ENCODE results near the gene RECK.
"Not testable (repeated sequence)": the region's sequence is repeated elsewhere in the genome, so short reads cannot be mapped to it uniquely, and the experiment has no call there.

Gene RECK

DNA sequence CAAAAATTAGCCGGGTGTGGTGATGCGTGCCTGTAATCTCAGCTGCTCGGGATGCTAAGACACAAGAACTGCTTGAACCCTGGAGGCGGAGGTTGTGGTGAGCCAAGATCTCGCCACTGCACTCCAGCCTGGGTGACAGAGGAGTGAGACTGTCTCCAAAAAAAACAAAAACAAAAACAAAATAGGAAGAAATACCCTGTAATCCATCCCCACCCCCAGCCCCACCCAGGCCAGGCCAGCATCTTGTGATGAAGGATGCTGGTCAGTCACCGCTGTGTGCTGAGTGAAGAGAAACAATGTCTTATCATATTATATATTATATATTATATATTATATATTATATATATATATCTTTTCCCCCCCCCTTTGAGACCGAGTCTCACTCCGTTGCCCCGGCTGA is 117.0 kb downstream of the RECK start:
- H3K4me1 ChIP-seq (ENCODE audit: insufficient read depth, low read length): peaks cover 55% of the 10 kb centered on the region
- H3K36me3 ChIP-seq (ENCODE audit: insufficient read depth, low read length): peaks cover 29% of the 10 kb centered on the region
- H3K27me3 ChIP-seq (ENCODE audit: control insufficient read depth in 1 of 2, insufficient read depth in 2 of 2, low read length in 2 of 2): no peaks in the 10 kb centered on the region
- no peaks in the 10 kb centered on the region for H3K9me3 ChIP-seq (ENCODE audit: low read length)
- no peak overlapping the region for H3K9ac ChIP-seq (ENCODE audit: low read length)
- peak overlapping the region; percentile 97 for H3K27ac ChIP-seq (ENCODE audit: low read depth, low read length)
- H3K4me3 ChIP-seq (ENCODE audit: low read depth in 1 of 2, low read length in 2 of 2): no peak overlapping the region

DNA sequence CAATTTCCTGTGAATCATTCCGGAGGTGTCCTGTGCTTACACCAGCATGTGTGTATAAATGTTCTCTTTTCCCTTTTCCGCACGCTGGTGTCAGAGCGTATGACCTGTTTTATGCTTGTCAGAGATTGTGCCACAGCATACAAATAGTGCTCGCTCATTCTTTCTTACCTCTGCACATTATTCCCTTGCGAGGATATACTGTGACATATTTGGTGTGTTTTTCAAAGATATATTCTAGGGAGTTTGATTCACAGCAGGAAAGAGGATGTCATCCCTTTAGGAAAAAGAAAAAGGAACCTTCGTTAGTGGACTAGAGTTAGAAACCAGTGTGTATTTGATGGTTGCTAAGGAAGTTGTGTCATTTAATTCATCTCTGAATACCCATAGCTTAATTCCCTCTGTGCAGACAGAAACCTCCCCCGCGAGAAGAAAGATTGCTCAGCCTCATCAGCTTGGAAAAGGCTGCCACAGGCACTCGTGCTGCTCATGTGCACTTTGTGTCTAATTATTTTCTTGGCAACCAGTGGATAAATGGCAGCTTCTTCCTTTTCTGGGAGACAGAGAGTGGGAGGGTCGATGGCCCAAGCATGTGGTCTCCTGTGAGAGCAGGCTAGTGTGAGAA is 117.7 kb downstream of the RECK start:
- Histone ChIP-seq H3K9ac (ENCODE audit: low read length) (peak overlapping the region; percentile 6), H3K27ac (ENCODE audit: low read depth, low read length) (peak overlapping the region; percentile 97), H3K4me3 (ENCODE audit: low read depth in 1 of 2, low read length in 2 of 2) (no peak overlapping the region), H3K27me3 (ENCODE audit: control insufficient read depth in 1 of 2, insufficient read depth in 2 of 2, low read length in 2 of 2) (no peaks in the 10 kb centered on the region), H3K9me3 (ENCODE audit: low read length) (no peaks in the 10 kb centered on the region), H3K4me1 (ENCODE audit: insufficient read depth, low read length) (peaks cover 55% of the 10 kb centered on the region), H3K36me3 (ENCODE audit: insufficient read depth, low read length) (peaks cover 29% of the 10 kb centered on the region)

DNA sequence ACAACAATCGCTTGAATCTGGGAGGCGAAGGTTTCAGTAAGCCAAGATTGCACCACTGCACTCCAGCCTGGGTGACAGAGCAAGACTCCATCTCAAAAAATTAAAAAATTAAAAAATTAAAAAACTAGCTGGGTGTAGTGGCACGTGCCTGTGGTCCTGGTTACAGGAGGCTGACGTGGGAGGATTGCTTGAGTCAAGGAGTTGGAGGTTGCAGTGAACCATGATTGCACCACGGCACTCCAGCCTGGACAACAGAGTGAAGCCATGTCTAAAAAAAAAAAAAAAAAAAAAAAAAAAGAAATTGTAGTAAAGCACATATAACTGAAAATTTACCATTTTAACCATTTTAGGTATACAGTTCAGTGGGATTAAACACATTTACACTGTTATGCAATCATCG is 119.4 kb downstream of the RECK start:
- Histone ChIP-seq H3K9ac (ENCODE audit: low read length) (no peak overlapping the region), H3K36me3 (ENCODE audit: insufficient read depth, low read length) (peaks cover 18% of the 10 kb centered on the region), H3K4me3 (ENCODE audit: low read depth in 1 of 2, low read length in 2 of 2) (no peak overlapping the region), H3K4me1 (ENCODE audit: insufficient read depth, low read length) (peaks cover 41% of the 10 kb centered on the region), H3K9me3 (ENCODE audit: low read length) (no peaks in the 10 kb centered on the region), H3K27ac (ENCODE audit: low read depth, low read length) (no peak overlapping the region), H3K27me3 (ENCODE audit: control insufficient read depth in 1 of 2, insufficient read depth in 2 of 2, low read length in 2 of 2) (no peaks in the 10 kb centered on the region)

DNA sequence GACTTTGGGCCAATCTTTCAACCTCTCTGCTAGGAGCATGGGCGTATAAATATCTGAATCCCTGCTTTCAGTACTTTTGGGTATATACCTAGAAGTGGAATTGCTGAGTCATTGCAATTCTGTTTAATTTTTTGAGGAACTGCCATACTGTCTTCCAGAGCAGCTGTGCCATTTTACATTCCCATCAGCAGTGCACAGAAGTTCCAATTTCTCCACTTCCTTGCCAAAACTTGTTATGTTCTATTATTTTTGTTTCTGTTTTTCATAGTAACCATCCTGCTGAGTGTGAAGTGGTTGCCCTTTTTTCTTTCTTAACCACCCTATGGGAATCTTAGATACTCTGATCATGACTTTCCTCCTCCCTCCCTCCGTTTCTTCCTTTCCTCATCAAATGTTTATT is 121.4 kb downstream of the RECK start:
- H3K36me3 ChIP-seq (ENCODE audit: insufficient read depth, low read length): peaks cover 5% of the 10 kb centered on the region
- no peaks in the 10 kb centered on the region for H3K27me3 ChIP-seq (ENCODE audit: control insufficient read depth in 1 of 2, insufficient read depth in 2 of 2, low read length in 2 of 2)
- no peak overlapping the region for H3K4me3 ChIP-seq (ENCODE audit: low read depth in 1 of 2, low read length in 2 of 2)
- H3K9me3 ChIP-seq (ENCODE audit: low read length): no peaks in the 10 kb centered on the region
- peak overlapping the region; percentile 86 for H3K27ac ChIP-seq (ENCODE audit: low read depth, low read length)
- H3K9ac ChIP-seq (ENCODE audit: low read length): no peak overlapping the region
- H3K4me1 ChIP-seq (ENCODE audit: insufficient read depth, low read length): peaks cover 43% of the 10 kb centered on the region

DNA sequence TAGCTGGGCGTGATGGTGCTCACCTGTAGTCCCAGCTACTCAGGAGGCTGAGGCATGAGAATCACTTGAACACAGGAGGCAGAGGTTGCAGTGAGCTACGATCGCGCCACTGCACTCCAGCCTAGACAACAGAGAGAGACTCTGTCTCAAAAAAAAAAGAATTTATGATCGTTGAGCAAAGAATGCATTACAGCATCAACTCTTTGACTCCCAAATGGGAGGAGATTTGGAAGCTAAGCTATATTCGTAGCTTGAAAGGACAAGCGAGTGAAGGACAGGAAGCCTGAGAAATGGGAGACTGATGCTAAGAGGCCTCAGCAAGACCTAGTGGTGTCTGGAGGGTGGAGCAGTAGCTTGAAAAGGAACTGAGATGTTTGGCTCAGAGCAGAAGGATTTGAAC is 122.2 kb downstream of the RECK start:
- Histone ChIP-seq H3K27me3 (ENCODE audit: control insufficient read depth in 1 of 2, insufficient read depth in 2 of 2, low read length in 2 of 2) (no peaks in the 10 kb centered on the region), H3K4me3 (ENCODE audit: low read depth in 1 of 2, low read length in 2 of 2) (no peak overlapping the region), H3K9ac (ENCODE audit: low read length) (no peak overlapping the region), H3K27ac (ENCODE audit: low read depth, low read length) (peak overlapping the region; percentile 86), H3K4me1 (ENCODE audit: insufficient read depth, low read length) (peaks cover 48% of the 10 kb centered on the region), H3K9me3 (ENCODE audit: low read length) (no peaks in the 10 kb centered on the region), H3K36me3 (ENCODE audit: insufficient read depth, low read length) (no peaks in the 10 kb centered on the region)

DNA sequence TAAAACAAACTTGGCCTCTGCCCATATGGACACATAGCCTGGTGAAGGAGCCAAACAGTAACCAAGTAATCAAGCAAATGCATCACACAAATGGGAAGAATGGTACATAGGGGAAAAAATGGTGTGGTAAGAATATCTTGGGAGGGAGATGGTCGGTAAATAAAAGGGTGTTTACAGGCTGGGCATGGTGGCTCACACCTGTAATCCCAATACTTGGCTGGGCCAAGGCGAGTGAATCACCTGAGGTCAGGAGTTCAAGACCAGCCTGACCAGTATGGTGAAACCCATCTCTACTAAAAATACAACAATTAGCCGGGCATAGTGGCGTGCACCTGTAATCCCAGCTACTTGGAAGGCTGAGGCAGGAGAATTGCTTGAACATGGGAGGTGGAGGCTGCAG is 122.8 kb downstream of the RECK start:
- H3K36me3 ChIP-seq (ENCODE audit: insufficient read depth, low read length); H3K9ac ChIP-seq (ENCODE audit: low read length); H3K27me3 ChIP-seq (ENCODE audit: control insufficient read depth in 1 of 2, insufficient read depth in 2 of 2, low read length in 2 of 2); H3K4me3 ChIP-seq (ENCODE audit: low read depth in 1 of 2, low read length in 2 of 2); H3K9me3 ChIP-seq (ENCODE audit: low read length): not testable (repeated sequence)
- Histone ChIP-seq H3K4me1 (ENCODE audit: insufficient read depth, low read length) (peaks cover 48% of the 10 kb centered on the region), H3K27ac (ENCODE audit: low read depth, low read length) (peak overlapping the region; percentile 86)

DNA sequence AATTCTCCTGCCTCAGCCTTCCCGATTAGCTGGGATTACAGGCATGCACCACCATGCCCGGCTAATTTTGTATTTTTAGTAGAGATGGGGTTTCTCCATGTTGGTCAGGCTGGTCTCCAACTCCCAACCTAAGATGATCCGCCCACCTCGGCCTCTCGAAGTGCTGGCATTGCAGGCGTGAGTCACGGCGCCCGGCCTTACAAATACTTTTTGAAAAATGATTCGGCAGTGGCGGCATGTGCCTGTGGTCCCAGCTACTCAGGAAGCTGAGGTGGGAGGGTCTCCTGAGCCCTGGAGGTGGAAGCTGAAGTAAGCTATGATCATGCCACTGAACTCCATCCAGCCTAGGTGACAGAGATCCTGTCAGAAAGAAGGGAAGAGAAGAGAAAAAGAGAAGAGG is 123.4 kb downstream of the RECK start:
- H3K4me3 ChIP-seq (ENCODE audit: low read depth in 1 of 2, low read length in 2 of 2): not testable (repeated sequence)
- H3K27ac ChIP-seq (ENCODE audit: low read depth, low read length): peak overlapping the region; percentile 86

DNA sequence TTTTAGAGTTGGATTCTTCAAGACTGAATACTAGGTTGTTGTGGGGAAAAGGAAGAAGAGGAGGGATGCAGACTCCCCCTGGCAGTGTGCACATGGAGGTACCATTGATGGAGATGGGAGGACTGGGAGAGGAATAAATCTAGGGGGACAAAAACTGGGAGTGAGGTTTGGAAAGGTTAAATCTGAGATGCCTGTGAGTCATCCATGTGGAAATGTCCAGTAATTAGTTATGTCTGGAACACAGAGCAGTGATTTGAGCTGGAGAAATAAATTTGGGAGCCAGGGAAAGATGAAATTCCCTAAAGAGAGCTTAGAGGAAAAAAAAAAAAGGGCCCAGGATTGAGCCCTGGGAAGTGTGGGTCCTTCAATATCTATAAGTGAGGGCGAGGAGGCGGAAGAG is 124.5 kb downstream of the RECK start:
- Histone ChIP-seq H3K9me3 (ENCODE audit: low read length) (no peaks in the 10 kb centered on the region), H3K36me3 (ENCODE audit: insufficient read depth, low read length) (no peaks in the 10 kb centered on the region), H3K4me1 (ENCODE audit: insufficient read depth, low read length) (peaks cover 49% of the 10 kb centered on the region), H3K27ac (ENCODE audit: low read depth, low read length) (no peak overlapping the region), H3K27me3 (ENCODE audit: control insufficient read depth in 1 of 2, insufficient read depth in 2 of 2, low read length in 2 of 2) (no peaks in the 10 kb centered on the region), H3K4me3 (ENCODE audit: low read depth in 1 of 2, low read length in 2 of 2) (no peak overlapping the region), H3K9ac (ENCODE audit: low read length) (no peak overlapping the region)

More for the DNA sequence above, 123.4 kb downstream of the RECK start:
- not testable (repeated sequence) for H3K27me3 ChIP-seq (ENCODE audit: control insufficient read depth in 1 of 2, insufficient read depth in 2 of 2, low read length in 2 of 2); H3K36me3 ChIP-seq (ENCODE audit: insufficient read depth, low read length); H3K9ac ChIP-seq (ENCODE audit: low read length); H3K9me3 ChIP-seq (ENCODE audit: low read length)
- peaks cover 48% of the 10 kb centered on the region for H3K4me1 ChIP-seq (ENCODE audit: insufficient read depth, low read length)

DNA sequence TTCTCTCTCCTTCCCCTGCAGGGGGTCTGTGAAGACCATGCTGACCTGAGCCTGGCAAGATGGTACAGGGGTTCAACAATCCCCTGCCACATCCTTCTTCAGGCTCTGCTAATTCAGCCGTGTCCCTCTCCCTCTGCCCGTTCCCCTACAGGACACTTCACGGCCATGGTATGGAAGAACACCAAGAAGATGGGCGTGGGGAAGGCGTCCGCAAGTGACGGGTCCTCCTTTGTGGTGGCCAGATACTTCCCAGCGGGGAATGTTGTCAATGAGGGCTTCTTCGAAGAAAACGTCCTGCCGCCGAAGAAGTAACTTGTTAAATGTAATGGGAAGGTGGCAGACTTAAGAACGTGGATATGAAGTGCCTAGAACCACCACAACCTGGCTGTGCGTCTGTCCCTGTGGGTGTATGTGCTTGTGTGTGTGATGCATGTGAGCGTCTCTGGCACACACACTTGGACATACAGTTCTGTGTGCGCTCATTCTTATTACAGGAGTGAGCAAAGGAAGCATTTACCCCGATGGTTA is 125.6 kb downstream of the RECK start:
- peak overlapping the region; percentile 71 for H3K27ac ChIP-seq (ENCODE audit: low read depth, low read length)
- no peaks in the 10 kb centered on the region for H3K36me3 ChIP-seq (ENCODE audit: insufficient read depth, low read length)
- H3K27me3 ChIP-seq (ENCODE audit: control insufficient read depth in 1 of 2, insufficient read depth in 2 of 2, low read length in 2 of 2): no peaks in the 10 kb centered on the region
- H3K4me3 ChIP-seq (ENCODE audit: low read depth in 1 of 2, low read length in 2 of 2): no peak overlapping the region
- H3K9me3 ChIP-seq (ENCODE audit: low read length): no peaks in the 10 kb centered on the region
- H3K4me1 ChIP-seq (ENCODE audit: insufficient read depth, low read length): peaks cover 49% of the 10 kb centered on the region
- no peak overlapping the region for H3K9ac ChIP-seq (ENCODE audit: low read length)

DNA sequence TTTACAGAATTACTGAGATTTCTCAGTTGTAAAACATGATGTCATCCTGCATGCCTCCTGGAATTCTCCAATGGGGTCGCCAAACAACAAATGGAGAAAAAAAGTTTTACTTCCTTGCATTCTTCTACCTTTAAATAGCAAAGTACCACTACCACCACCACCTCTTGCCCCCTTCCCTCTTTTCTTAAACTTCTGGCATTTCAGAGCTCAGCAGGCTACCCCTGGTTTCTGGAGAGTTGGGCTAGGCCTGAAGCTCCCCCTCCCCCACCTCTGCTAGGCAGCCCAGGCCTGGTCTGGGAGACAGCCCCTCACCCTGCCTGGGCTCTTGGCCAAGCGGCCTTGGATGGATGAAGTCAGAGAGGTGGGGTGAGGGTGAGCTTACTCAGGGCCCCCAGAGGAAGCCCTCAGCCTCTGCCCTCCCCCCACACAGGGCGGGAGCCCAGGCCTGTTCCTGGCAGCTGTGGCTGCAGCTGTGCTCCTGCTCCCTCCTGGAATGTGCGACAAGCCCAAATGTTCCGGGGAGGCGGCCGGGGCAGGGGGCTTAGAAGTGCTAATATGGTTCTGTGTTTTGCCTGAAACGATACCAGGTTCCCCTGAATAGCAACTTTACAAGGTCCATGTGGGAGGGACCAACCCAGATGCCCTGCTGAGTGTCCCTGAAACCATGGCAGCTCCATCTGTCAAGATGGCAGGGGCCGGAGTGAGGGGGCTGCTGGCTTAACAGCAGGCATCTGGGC is 126.5 kb downstream of the RECK start:
- Histone ChIP-seq H3K9me3 (ENCODE audit: low read length) (no peaks in the 10 kb centered on the region), H3K36me3 (ENCODE audit: insufficient read depth, low read length) (no peaks in the 10 kb centered on the region), H3K27me3 (ENCODE audit: control insufficient read depth in 1 of 2, insufficient read depth in 2 of 2, low read length in 2 of 2) (no peaks in the 10 kb centered on the region), H3K9ac (ENCODE audit: low read length) (no peak overlapping the region), H3K4me1 (ENCODE audit: insufficient read depth, low read length) (peaks cover 43% of the 10 kb centered on the region), H3K4me3 (ENCODE audit: low read depth in 1 of 2, low read length in 2 of 2) (peak overlapping the region in 1 of 2 donors; percentile 21), H3K27ac (ENCODE audit: low read depth, low read length) (peak overlapping the region; percentile 71)

DNA sequence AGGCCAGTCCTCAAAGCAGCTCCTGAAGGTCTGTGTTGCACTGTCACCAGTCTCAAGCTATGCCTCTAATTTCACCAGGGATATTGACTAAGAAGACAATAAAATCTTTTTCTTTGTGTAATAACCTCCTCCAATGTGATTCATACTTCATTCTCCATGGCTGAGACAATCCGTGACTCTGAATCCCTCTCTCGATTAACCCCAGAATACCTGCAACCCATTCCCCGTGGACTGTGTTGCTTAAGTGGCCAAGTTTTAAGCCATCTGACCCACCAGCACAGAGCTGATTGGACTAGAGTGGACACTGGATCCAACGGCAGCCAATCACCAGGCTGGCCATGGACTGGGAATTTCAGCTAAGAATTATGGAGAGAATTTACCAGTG is 127.1 kb downstream of the RECK start:
- peak overlapping the region; percentile 71 for H3K27ac ChIP-seq (ENCODE audit: low read depth, low read length)
- peaks cover 37% of the 10 kb centered on the region for H3K4me1 ChIP-seq (ENCODE audit: insufficient read depth, low read length)
- H3K27me3 ChIP-seq (ENCODE audit: control insufficient read depth in 1 of 2, insufficient read depth in 2 of 2, low read length in 2 of 2): no peaks in the 10 kb centered on the region
- no peaks in the 10 kb centered on the region for H3K36me3 ChIP-seq (ENCODE audit: insufficient read depth, low read length)
- no peak overlapping the region for H3K9ac ChIP-seq (ENCODE audit: low read length)
- peak overlapping the region in 1 of 2 donors; percentile 21 for H3K4me3 ChIP-seq (ENCODE audit: low read depth in 1 of 2, low read length in 2 of 2)
- H3K9me3 ChIP-seq (ENCODE audit: low read length): no peaks in the 10 kb centered on the region

DNA sequence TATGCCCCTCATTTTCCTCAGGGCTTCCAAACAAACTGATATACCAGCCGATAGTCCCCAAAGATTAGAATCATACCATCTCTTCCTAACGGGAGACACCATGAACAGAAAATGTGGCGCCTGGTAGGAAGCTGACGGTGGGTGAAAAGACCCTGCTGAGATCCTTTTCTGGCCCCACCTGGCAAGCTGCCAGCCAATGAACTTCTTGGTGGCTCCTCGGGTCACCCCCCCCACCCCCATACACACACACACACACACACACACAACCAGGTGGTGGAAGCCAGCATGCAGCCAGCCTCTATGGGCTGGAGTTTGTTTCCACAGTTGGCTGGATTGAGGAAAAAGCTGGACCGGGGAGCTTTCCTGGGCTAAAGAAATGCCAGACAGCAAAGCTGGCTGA is 127.7 kb downstream of the RECK start:
- Histone ChIP-seq H3K9me3 (ENCODE audit: low read length) (no peaks in the 10 kb centered on the region), H3K27me3 (ENCODE audit: control insufficient read depth in 1 of 2, insufficient read depth in 2 of 2, low read length in 2 of 2) (no peaks in the 10 kb centered on the region), H3K36me3 (ENCODE audit: insufficient read depth, low read length) (no peaks in the 10 kb centered on the region), H3K27ac (ENCODE audit: low read depth, low read length) (peak overlapping the region; percentile 71), H3K9ac (ENCODE audit: low read length) (no peak overlapping the region), H3K4me1 (ENCODE audit: insufficient read depth, low read length) (peaks cover 31% of the 10 kb centered on the region), H3K4me3 (ENCODE audit: low read depth in 1 of 2, low read length in 2 of 2) (no peak overlapping the region)

All from muscle layer of colon (tissue), 2 donors.